ENCODE data around the gene KRT13.
"Not testable (repeated sequence)": the region's sequence is repeated elsewhere in the genome, so short reads cannot be mapped to it uniquely, and the experiment has no call there.

Gene KRT13

DNA sequence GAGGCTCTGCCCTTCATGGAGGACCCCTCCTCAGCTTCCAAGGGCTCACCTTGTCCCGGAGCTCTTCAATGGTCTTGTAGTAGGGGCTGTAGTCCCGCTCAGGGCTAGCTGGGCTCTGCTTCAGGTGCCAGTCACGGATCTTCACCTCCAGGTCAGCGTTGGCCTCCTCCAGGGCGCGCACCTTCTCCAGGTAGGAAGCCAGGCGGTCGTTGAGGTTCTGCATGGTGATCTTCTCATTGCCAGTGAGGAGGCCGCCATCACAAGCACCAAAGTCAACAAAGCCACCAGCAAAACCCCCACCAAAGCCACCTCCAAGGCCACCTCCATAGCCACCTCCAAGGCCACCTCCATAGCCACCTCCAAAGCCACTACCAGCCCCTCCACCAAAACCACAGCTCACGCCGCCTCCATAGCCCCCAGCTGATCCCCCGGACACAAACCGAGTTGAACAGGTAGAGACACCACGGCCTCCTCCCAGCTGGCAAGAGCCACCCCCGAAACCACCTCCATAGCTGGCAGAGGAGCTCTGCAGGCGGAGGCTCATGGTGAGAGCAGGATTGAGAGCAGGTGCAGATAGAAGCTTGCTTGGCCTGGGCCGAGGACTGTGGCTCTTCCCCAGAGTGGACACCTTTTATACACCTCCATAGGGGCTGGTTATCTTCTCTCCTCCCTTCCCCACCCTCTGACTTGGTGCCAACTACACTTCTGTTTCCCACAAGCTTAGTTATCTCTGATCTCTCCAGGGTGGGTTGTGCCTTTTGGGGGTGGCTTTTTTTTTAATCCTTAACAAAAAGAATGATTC is at the start of gene KRT13:
Gene KRT13 (minus strand): TSS at position 606 of the 802 bp plus-strand sequence. CDS start 62 bp downstream, at position 544.
- DNase-seq (ENCODE audit: low spot score), result no peak

DNA sequence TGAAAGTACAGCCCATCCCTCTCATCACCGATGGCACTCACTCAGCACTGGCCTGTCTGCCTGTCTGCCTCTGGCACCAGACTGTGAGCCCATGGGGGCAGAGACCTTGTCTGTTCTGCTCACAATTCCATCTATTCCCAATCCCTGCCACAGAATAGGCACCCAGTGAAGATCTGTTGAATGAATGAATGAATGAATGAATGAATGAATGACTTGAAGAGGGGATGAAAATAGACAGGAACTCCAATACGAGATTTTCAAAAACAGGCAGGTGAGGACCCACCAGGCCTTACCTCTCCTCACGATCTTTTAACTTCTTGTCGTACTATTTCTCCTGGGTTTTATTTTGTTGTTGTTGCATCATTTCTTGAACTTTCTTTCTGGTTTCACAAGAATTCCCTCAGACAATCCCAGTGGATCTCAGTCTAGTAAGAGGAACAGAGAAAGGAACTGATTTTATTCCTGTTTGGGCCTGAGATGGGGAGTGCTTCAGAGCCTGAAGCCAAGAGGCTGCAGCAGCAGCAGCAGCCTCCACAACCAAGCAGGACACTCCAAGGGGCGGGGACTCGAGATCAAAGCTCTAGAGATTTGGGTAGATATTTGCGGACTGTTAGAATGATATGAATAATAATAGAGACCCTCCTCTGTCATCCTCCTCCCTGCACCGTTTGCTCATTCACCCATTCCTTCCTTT is 48.7 kb upstream of the KRT13 start:
- no peak for DNase-seq (ENCODE audit: low spot score)

- no peak for DNase-seq (ENCODE audit: low spot score)
Measured at GRCh38 chr17:41553176-41553575, 47.8 kb upstream of the KRT13 start.

DNA sequence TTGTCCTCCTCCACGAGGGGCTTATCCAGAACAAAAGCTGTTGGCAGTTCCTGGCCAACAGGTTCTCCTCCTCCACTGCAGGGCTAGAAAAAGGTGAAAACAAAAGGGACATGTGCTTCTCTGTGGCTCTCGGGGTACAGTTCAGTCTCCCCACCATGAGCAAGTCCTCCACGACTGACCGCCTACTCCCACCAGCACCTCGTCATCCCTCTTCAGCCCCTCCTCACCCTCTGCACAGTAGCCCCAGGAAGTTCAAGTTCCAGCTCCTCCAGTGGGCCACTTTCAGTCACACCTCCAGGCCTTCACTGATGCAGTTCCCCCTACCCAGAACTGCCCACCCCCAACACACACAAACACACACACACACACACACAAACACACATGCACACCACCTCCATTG is 47.0 kb upstream of the KRT13 start:
- no peak for DNase-seq (ENCODE audit: low spot score)

DNA sequence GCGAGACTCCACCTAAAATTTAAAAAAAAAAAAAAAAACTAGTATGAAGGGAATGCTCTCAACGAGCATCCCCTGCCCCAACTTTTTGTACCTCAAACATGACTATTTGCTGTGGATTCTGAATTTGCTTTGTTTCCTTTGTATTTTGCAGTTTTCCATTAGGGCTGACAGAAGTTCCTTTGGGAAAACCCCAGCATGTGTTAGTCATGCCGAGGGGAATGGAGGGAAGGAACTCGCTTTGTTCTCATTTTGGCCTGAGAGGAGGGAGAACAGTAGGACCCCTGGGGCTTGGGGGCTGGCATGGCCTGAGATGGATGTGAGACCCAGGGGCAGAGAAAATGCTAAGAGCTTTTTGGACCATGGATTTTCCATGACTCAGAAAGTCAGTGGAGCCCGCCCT is 46.0 kb upstream of the KRT13 start:
- no peak for DNase-seq (ENCODE audit: low spot score)

DNA sequence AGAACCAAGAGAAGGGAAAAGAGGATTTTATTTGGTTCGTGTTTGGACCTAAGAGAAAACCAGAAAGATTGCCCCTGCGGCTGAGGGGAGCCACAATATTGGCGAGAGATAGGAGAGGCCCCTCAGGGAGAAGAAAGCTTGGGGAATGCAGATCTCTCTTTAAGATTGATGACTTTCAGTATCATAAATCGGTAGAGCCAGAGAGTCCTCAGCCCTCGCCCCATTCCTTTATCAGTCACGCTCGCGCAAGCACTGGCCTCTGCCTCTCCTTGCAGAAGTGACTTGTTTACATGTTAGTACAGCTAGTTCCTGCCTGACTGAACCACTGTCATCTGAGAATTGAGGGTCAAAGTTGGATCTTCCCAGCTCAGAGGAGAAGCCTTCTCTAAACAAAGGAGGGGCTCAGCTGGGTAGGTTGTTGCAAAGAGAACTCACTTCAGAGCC is 44.2 kb upstream of the KRT13 start:
- DNase-seq (ENCODE audit: low spot score), result no peak

DNA sequence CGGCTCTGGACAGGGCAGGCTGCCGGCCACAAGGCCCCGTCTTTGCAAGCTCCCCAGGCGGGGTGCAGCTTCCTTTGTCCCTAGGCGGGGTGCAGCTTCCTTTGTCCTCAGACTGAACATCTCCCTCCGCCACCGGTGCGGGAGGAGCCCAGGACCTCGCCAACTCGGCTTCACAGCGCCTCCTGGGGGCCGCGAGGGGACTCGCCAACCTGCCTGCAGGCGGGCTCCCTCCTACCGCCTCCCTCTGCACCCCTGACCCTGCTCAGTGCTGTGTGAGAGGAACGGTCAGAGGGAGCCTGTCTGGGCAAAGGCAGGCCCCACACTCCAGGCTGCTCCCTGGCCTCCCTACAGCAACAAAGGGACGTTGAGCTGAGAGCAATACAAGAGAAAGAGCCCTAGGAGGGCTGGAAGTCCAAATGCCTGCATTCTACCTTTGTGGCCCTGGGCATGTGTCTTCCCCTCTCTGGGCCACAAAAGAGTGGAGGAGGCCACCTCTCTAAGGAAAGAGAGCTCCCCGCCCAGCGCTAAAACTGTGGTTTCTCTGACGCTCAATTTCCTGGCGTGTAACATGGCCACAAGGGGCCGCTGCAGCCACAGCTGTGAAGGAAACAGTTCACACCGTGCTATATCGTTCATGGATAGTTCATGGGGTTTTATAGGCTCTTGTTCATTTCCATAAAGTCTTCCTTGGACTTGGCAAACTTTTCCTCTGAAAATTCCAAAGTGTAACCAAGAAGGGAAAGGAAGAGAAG is 43.6 kb upstream of the KRT13 start:
- DNase-seq (ENCODE audit: low spot score), result peak; percentile 85

DNA sequence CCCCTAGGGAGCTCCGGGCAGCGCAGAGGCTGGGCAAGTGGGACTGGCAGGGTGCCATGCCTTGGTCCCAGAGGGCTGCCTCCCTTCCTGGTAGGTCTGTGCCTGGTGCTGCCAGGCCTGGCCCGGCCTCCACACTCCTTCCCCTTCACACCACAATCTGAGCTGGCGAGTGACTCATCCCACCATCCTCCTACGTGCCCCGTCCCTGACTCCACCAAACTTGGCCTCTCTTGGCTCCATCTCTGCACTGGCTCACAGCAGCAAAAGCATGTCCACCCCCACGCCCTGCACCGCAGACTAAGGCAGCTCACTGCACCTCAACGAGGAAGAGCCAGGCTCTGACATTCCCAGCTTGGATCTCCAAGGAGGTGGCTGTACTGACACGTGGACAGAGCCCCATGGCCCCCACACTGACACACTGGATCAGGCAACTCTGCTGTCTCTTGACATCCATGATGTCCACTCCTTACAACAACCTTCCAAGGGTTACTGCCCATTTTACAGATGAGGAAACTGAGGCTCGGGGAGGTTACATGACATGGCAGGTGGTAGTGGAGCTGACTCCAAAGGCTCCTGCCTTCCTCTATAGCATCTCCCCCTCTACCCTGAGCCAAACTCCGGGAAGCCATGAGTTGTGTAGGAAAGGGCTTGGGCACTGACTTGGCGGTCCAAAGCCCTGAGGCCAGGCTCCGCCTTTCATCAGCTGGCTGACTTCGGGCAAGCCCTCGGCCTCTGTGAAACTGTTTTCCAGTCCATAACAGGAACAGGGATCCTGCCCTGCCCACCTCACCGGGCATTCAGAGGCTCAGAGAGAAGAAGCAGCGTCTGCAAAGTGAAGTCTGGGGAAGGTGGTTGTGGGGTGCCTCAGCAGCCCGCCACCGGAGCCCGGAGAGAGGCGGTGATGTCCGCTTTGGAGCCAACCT is 42.8 kb upstream of the KRT13 start:
- DNase-seq (ENCODE audit: low spot score), result no peak

DNA sequence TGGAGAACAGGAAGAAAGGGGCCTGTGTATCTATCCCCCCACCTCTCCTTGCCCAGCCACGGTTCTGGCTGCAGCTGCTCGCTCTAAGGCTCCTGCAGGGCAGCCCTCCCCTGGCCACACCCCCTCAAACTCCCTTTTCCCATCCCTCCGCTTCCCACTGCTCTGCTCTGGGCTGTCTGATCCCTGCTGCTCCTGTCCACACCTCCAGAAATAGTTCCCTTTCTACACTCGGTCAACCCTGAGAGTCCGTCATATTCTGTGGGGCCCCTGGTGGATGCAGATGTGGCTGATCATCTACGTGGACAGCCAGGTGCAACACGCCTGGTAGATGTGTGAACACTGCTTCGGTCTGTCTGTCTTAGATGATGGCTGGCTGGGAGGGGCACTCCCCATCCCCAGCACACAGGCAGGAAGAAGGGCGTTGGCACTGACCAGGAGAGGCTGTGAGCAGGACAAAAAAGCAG is 42.0 kb upstream of the KRT13 start:
- no peak for DNase-seq (ENCODE audit: low spot score)

- no peak for DNase-seq (ENCODE audit: low spot score)
Measured at GRCh38 chr17:41546819-41547218, 41.4 kb upstream of the KRT13 start.

- no peak for DNase-seq (ENCODE audit: low spot score)
Measured at GRCh38 chr17:41545829-41546410, 40.5 kb upstream of the KRT13 start.

- DNase-seq (ENCODE audit: low spot score), result no peak
Measured at GRCh38 chr17:41544935-41545334, 39.5 kb upstream of the KRT13 start.

- no peak for DNase-seq (ENCODE audit: low spot score)
Measured at GRCh38 chr17:41544491-41544892, 39.1 kb upstream of the KRT13 start.

DNA sequence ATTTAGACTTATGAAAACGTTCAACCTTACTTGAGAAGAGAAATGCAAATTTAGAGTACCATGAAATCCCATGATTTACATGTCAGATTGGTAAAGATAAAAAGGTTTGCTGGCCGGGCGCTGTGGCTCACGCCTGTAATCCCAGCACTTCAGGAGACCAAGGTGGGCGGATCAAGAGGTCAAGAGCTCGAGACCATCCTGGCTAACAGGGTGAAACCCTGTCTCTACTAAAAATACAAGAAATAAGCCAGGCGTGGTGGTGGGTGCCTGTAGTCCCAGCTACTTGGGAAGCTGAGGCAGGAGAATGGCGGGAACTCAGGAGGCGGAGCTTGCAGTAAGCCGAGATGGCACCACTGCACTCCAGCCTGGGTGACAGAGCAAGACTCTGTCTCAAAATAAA is 37.4 kb upstream of the KRT13 start:
- DNase-seq (ENCODE audit: low spot score), result not testable (repeated sequence)

- no peak for DNase-seq (ENCODE audit: low spot score)
Measured at GRCh38 chr17:41542357-41542756, 36.9 kb upstream of the KRT13 start.

DNA sequence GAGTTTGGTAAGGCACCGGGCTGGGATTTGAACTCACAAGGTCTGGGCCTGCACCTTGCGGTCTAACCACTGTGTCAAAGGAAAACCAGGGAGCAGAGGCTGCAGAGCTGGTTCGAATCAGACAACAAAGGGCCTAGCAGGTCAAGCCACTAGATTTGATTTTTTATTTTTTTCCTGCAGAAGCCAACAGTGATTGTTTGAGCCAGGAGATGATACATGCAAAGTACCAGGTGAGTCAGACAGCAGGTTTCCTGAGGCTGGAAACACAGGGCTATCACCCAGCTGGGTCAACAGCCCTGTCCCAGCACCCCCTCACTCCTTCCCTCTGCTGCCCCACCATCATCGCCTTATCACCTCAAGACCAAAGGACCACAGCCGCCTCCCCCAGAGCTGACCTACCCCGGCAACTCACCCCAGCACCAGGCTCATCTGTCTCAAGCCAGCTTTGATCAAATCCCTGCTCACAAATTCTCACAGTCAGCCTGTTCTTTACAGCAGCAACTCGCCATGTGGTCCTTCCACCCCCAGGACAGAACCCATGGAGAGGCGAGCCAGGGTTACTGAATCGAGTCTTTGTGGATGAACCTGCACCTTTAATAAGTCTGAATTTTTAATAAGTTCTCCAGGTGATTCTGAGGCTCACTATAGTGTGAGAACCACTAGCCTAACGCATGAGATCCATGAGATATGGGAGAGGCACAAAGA is 35.7 kb upstream of the KRT13 start:
- no peak for DNase-seq (ENCODE audit: low spot score)

GRCh38 chr17:41539979-41540701 is 34.7 kb upstream of the KRT13 start:
- DNase-seq (ENCODE audit: low spot score), result no peak

GRCh38 chr17:41539071-41539492 is 33.7 kb upstream of the KRT13 start:
- no peak for DNase-seq (ENCODE audit: low spot score)

DNA sequence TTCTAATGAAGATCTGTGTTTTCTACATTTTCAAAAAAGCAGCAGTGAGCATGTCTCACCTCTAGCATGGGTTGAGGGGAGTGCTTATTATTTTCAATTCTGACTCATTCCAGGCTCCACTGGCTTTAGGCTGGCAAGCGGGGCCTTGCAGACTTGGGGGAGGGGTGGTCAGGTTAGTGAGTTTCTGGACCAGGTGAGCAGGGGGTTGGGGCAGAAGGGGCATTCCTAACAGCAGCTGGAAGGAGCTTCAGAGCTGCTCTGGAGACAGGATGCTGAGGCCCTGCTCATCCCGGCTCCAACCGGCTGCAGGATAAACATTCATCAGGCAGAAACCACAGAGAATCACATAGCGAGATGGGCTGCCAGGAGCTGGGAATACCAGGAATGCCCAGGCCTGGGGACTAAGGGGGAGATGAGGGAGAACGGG is 33.2 kb upstream of the KRT13 start:
- no peak for DNase-seq (ENCODE audit: low spot score)

DNA sequence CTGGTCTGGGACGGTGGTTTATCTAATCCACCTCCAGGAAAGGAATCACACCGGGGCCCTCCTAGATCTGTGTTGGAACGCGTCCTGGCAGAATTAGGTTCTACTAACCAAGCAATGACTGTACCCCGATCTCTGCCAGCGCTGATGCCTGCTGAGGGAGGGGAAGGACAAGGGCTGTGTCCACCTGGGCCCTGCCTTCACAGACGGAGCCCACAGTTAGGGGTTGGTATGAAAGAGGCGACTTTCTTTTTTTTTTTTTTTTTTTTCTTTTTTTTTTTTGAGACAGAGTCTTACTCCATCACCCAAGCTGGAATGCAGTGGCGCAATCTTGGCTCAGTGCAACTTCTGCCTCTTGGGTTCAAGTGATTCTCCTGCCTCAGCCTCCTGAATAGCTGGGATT is 32.6 kb upstream of the KRT13 start:
- no peak for DNase-seq (ENCODE audit: low spot score)
